PC-9 (cell line): ENCODE data around the gene RRP9. TPM values are rescaled to one million over a fixed set of nuclear protein-coding genes. Genes with fewer than 3 reads are reported as not detected.
"Not testable (repeated sequence)": the region's sequence is repeated elsewhere in the genome, so short reads cannot be mapped to it uniquely, and the experiment has no call there.

Experiments used
- BruUV-seq: library from RNA; stranded (reverse); fragments of 400-500 nt; replicated peaks from 2 replicates; lab custom pipeline; 2021; lab: Mats Ljungman, UMichigan
- CTCF ChIA-PET: fragments of 300-600 bp; sonication (Branson Sonifier 250); formaldehyde crosslinking; loops from one replicate; lab custom pipeline; 2022; ENCODE audit warnings: antibody characterized with exemption; lab: Charles Lee
- POLR2A ChIA-PET: fragments of 300-600 bp; sonication (Branson Sonifier 250); formaldehyde crosslinking; loops from one replicate; lab custom pipeline; 2022; ENCODE audit warnings: antibody characterized with exemption; ENCODE audit not compliant: unreplicated experiment; lab: Charles Lee
- DNase-seq, 2 experiments: peaks; one replicate each; pipeline versions ENCODE4 v3.0.0 to v3.0.0-alpha.2; 2015 to 2022; ENCODE audit warnings: mixed read lengths in 1 of 2
- H2AFZ ChIP-seq: fragments of 200-600 bp; sonication (generic); 2 replicates; pipeline ENCODE4 v1.8.1; 2017; ENCODE audit warnings: antibody characterized with exemption
- H3F3A ChIP-seq: fragments of 200-600 bp; sonication (generic); 2 replicates; pipeline ENCODE4 v1.8.1; 2017; ENCODE audit warnings: antibody characterized with exemption, mild to moderate bottlenecking, low read depth; ENCODE audit not compliant: insufficient read depth
- H3K27ac ChIP-seq: fragments of 200-600 bp; sonication (generic); 2 replicates; pipeline ENCODE4 v1.6.1; 2016; ENCODE audit warnings: mixed run types
- H3K27me3 ChIP-seq: fragments of 200-600 bp; sonication (generic); 2 replicates; pipeline ENCODE4 v1.6.1; 2016; ENCODE audit warnings: low read depth, mixed run types; ENCODE audit not compliant: insufficient read depth
- H3K36me3 ChIP-seq: fragments of 200-600 bp; sonication (generic); 2 replicates; pipeline ENCODE4 v1.6.1; 2016; ENCODE audit warnings: low read depth, mixed run types
- H3K4me1 ChIP-seq: fragments of 200-600 bp; sonication (generic); replicated peaks from 2 replicates; pipeline ENCODE4 v1.6.1; 2016; ENCODE audit warnings: mixed run types; ENCODE audit not compliant: insufficient read depth
- H3K4me2 ChIP-seq: fragments of 200-600 bp; sonication (generic); 2 replicates; pipeline ENCODE4 v1.6.1; 2017; ENCODE audit warnings: mixed run types
- H3K4me3 ChIP-seq: fragments of 200-600 bp; sonication (generic); 2 replicates; pipeline ENCODE4 v1.6.1; 2016; ENCODE audit warnings: mixed run types
- H3K79me2 ChIP-seq: fragments of 200-600 bp; sonication (generic); 2 replicates; pipeline ENCODE4 v1.6.1; 2017; ENCODE audit warnings: low read depth, mixed run types
- H3K9me2 ChIP-seq: fragments of 200-600 bp; sonication (generic); 2 replicates; pipeline ENCODE4 v1.8.1; 2017; ENCODE audit warnings: mild to moderate bottlenecking; ENCODE audit not compliant: insufficient read depth
- H3K9me3 ChIP-seq: fragments of 200-600 bp; sonication (generic); 2 replicates; pipeline ENCODE4 v1.8.1; 2016; ENCODE audit warnings: low read depth; ENCODE audit not compliant: insufficient read depth
- H4K20me1 ChIP-seq: fragments of 200-600 bp; sonication (generic); 2 replicates; pipeline ENCODE4 v1.8.1; 2017; ENCODE audit not compliant: insufficient read depth
- CTCF ChIP-seq: fragments of 200-600 bp; sonication (generic); conservative IDR thresholded peaks from 2 replicates; pipeline ENCODE4 v1.6.1; 2017; ENCODE audit warnings: mixed run types, antibody characterized with exemption, mild to moderate bottlenecking, moderate library complexity
- EZH2 ChIP-seq: fragments of 200-600 bp; sonication (generic); IDR thresholded peaks from 2 replicates; pipeline ENCODE4 v1.8.0; 2017; ENCODE audit warnings: antibody characterized with exemption, low read depth
- intact Hi-C: fragments of 100-400 bp; cut with micrococcal nuclease; formaldehyde crosslinking; loops from one replicate; pipeline ENCODE4 v1.10.0; 2022; ENCODE audit not compliant: unreplicated experiment
- total RNA-seq: library from RNA; stranded (reverse); gene quantifications from 2 replicates; pipeline ENCODE4 v1.2.3, GENCODE V29; 2021

RRP9 gene
- total RNA-seq, 1 experiment from 2014 or later, result 23.4 TPM

GRCh38 chr3:51908026-51908425 lies 33.7 kb downstream of the RRP9 start:
- no peaks in the 10 kb centered on the region for H3K4me1 ChIP-seq
- no peaks in the 10 kb centered on the region for H3K79me2 ChIP-seq
- POLR2A ChIA-PET, result no interaction called here
- TF ChIP-seq EZH2 (no peak), CTCF (no peak)
- H3K27me3 ChIP-seq, result no peaks in the 10 kb centered on the region
- intact Hi-C loops, result no loop called here
- peaks cover 1% of the 10 kb centered on the region; the same call in 1 of the 2 replicates for H3K9me3 ChIP-seq
- H3K9me2 ChIP-seq, result no peaks in the 10 kb centered on the region
- H3K4me2 ChIP-seq, result no peak overlapping the region
- no peak overlapping the region for H3K27ac ChIP-seq
- no peaks in the 10 kb centered on the region for H3K36me3 ChIP-seq
- CTCF ChIA-PET, result no interaction called here
- no peaks in the 10 kb centered on the region for H4K20me1 ChIP-seq
- no peak overlapping the region for H2AFZ ChIP-seq
- H3F3A ChIP-seq, result peaks cover 3% of the 10 kb centered on the region; the same call in 1 of the 2 replicates
- DNase-seq, result no peak
- no peak overlapping the region for H3K4me3 ChIP-seq
- no TSS peak for BruUV-seq

GRCh38 chr3:51904034-51904823 lies 37.5 kb downstream of the RRP9 start:
- Histone ChIP-seq H3K4me2 (no peak overlapping the region), H3K9me2 (no peaks in the 10 kb centered on the region), H3K27ac (no peak overlapping the region), H3K4me1 (peaks cover 7% of the 10 kb centered on the region), H3K27me3 (no peaks in the 10 kb centered on the region), H3K36me3 (no peaks in the 10 kb centered on the region), H3K9me3 (peaks cover 7% of the 10 kb centered on the region; the same call in 1 of the 2 replicates), H2AFZ (no peak overlapping the region), H3F3A (peaks cover 13% of the 10 kb centered on the region), H3K4me3 (no peak overlapping the region), H3K79me2 (no peaks in the 10 kb centered on the region), H4K20me1 (no peaks in the 10 kb centered on the region)
- intact Hi-C loops, result no loop called here
- no TSS peak for BruUV-seq
- CTCF ChIA-PET, result no interaction called here
- TF ChIP-seq CTCF (no peak), EZH2 (no peak)
- DNase-seq, result no peak
- POLR2A ChIA-PET, result no interaction called here

GRCh38 chr3:51902361-51902760 lies 39.3 kb downstream of the RRP9 start:
- peaks cover 13% of the 10 kb centered on the region for H3F3A ChIP-seq
- H3K36me3 ChIP-seq, H3K9me3 ChIP-seq, H3K79me2 ChIP-seq, POLR2A ChIA-PET, H3K27me3 ChIP-seq, H3K9me2 ChIP-seq, BruUV-seq, H3K4me1 ChIP-seq, CTCF ChIA-PET, H2AFZ ChIP-seq, intact Hi-C loops, H4K20me1 ChIP-seq, H3K4me3 ChIP-seq: not testable (repeated sequence)
- H3K27ac ChIP-seq, result peak overlapping the region; percentile 79
- DNase-seq, result peak; percentile 27 to 87
- peak overlapping the region; percentile 34 for H3K4me2 ChIP-seq

- POLR2A ChIA-PET, BruUV-seq, H3K4me3 ChIP-seq, H2AFZ ChIP-seq, H4K20me1 ChIP-seq, H3K27ac ChIP-seq, CTCF ChIA-PET, H3K79me2 ChIP-seq, intact Hi-C loops, H3K9me2 ChIP-seq, H3K4me2 ChIP-seq, DNase-seq, H3K36me3 ChIP-seq, H3K4me1 ChIP-seq, H3K9me3 ChIP-seq, H3K27me3 ChIP-seq: not testable (repeated sequence)
- H3F3A ChIP-seq, result peaks cover 13% of the 10 kb centered on the region
Measured at GRCh38 chr3:51900043-51900442, 41.7 kb downstream of the RRP9 start.
